HS-5 (cell line): ENCODE data around the gene PARD3.

Source experiments
- DNase-seq: peaks from one replicate; pipeline ENCODE4 v3.0.0-alpha.2; 2012; ENCODE audit warnings: low read depth

PARD3 gene

DNA sequence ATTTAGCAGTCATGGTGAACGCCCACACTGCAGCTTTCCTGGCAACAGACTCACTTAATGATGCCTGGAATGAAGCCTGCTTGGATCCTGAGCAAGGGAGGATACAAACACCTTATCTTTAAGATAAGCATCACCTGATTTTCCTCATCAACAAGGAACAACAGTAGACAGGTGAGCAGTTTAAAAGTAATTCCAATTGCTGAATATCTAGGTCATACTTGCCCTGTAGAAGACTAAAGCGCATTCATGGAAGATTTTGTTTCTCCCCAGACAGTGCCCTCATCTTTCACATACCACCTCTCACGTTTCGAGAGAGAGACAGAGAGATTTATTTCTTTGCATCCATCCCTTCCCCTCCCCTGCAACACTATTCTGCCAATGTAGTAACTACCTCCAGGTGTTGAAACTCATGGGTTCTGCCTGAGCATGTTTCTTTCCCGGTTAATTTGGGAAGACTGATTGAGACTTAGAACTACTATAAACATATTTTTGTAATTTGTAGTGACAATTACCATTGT is 660.7 kb downstream of the PARD3 start:
- DNase-seq: no peak

DNA sequence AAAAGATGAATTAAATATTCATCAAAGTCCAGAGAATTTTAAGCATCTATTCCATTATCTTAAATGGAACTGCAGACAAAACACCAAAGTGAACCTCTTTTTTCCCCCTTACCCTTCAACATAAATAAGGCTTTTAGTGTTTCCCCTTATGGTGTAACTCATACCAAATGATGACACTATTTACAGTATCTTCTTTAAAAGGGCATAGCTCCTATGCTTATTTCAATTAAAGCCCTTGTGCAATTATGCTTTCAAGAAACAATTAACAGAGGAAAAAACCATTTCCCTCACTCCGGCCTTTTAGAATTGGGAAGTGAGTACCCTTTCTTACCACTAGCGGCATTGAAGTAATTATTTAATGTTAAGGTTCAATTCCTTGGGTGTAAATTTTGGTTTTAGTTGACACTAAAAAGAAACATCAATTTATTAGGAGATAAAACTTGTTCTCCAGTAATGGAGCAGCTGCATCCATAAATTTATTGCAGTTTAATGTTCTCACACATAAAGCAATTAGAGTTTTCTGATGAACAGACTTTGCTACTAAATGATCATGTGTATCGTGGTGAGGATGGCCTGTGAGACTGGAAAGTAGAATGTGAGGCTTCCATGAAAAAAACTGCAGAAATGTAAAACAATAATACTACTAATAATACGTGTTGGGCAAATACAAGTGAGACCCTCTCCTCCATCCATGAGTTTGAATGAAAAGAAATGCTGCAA is 661.3 kb downstream of the PARD3 start:
- DNase-seq: no peak

DNA sequence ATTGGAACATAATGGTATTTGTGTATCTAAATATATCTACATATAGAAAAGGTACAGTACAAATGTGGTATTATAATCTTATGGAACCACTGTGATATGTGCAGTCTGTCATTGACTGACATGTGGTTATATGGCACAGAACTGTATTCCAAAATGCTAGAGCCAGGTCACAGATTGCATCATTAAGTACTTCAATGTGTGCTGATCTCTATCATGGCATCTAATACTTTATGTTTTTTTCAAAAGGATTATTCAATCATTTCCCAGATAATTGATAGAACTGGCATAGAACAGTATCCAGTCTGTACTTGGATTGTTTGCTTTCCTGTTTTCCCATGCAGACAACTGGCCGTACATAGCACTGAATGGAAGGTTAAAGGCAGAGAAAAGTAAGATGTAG is 662.7 kb downstream of the PARD3 start:
- no peak for DNase-seq

DNA sequence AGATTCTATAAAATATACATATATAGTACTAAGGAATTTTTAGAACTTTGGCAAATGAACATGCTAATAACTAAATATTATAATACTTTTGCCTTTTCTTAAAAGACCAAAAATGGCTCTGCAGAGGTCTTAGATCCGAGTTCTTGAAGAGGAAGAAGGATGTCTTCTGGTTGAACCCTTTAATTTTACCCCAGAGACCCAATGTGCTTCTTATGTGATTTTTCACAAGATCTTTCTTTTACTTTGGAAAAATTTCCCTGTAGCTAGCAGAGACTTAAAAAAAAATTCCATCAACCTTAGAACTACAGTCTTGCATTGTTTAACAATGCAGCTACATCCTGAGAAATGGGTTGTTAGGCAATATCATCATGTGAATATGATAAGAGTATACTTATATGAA is 663.2 kb downstream of the PARD3 start:
- no peak for DNase-seq

DNA sequence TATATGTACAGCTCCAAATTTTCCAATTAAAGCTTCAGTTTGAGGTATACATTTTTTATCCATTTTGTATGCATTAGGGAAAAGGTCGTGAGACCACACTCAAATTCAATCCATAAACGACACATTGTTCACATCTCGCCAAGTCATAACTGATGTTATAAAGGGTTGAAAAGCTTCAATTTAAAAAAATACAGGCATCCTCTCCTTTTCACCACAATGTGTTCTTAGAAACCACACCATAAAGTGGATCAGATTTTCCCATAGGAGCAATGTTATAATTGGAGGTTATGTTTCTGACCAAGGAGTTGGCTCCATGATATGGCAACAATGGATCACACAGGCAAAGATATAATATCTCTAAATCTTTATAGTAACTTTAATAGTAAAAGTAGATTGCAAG is 663.6 kb downstream of the PARD3 start:
- DNase-seq: no peak

DNA sequence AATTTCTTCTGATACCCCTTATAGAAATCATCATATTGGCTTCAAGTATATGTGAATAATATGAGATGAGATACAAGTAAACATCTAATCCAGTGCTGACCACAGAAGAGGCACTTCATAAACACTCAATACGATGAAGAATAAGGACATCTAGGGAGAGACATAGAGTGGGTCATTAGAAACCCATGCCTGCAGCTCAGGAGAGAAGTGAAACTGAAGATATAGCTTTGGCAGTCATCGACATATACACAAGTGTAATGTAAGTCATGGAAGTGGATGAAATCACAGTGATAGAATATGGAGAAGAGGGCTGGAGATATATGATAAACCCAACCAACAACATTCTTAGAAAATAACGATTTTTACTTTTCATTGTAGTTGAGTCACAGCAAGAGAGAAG is 665.0 kb downstream of the PARD3 start:
- no peak for DNase-seq

DNA sequence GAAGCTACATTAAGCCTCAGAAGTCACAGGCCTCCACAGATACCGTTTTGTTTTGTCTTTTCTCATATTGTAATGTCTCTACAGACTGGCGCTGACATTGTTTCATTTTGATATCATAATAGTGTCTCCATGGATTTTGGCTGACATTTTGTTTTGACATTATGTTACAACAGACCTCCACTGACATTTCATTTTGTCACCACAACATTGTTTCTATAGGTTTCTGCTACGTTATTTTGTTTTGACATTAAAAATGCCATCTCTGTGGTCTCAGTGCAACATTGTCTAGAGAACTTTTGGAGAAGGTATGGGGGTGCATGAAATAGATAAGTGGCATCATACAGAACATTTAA is 666.8 kb downstream of the PARD3 start:
- no peak for DNase-seq

DNA sequence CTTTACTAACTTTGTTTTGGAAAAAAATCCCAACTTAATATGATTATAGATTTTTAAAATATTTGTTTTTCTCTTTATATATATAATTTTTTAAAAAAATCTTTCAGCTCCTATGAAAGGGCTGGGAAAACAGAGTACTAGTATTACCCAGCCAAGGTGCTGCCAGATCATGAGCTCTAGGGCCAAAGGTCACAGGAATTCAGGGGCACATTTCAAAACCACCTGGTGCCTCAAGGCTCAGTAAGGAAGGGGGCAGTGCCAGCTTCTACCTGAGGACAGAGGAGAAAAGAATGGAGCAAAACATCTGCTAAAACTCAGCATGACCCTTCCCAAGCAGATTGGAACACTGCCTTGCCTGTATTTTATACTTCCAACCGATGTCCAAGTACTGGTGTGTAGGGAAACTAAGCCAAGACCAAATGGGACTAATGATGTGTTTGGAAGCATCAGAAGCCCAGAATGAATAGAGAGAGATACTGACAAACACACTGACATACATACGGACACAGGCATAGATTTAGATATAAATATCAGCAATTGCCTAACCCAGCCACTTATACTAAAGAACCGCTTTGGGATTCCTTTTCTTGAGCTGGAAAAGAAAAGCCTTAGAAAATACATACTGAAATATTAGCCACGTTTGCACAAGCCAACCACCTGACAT is 667.3 kb downstream of the PARD3 start:
- no peak for DNase-seq

DNA sequence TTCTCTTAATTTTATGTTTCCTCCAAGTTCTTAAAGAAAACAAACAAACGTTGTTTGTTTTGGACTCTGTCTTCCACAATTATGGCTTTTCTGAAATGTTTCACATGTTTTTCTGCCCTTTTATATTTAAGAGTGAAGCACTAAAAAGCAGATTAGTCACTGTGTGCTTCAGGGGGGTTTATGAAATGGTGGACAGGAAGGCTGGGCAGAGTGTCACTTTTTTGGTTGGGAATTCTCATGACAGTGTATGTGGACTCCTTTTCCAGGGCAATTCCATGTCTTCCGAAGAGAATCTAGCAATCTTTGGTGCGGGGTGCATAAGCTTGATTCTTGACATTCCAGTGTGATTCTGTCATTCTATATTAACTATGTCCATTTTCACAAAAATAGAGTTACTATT is 669.4 kb downstream of the PARD3 start:
- DNase-seq: no peak

DNA sequence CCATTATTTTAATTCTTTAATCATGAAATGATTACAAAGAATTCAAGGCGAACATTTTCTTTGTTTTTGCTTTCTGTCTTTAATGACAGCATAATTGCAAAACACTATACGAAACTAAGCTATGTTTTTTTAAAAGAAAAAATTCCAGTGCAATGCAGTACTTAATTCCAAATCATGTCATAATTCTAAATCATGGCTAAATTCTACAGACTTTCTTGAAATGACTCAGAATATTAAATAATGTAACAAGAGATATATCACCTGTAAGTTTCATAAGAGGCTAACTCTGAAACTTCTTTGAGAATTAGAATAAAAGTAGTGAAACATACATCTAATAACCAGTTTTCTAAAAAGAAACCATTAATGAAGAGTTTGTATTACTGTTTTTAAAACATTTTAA is 671.6 kb downstream of the PARD3 start:
- DNase-seq: no peak

DNA sequence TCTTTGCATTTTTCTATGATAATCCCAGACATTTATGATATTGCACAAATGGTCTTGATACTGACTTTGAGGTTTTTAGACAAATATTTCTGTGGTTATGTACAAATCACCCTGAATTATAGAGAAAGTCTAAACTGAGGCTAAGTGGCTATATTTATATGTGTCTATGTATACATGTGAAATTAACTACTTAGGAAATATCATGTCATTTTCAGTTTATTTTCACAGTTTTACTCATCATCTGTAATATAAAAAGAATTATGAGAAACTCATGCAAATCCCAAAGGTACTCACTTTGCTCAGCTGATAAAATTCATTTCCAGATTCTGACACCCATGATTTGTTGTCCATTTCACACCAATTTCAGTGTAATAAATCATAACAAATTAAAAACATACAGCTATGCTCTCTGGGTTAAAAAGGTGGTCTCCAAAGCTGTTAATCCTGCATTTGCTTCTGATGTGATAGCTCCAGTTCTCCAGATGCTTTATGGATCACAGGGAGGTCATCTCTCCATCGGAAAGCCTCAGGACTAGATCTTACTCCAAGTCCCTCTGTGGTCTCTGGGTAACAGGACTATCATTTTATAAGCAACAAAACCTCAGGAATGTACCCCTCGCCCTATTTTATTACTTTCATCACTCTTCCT is 673.9 kb downstream of the PARD3 start:
- DNase-seq: no peak

DNA sequence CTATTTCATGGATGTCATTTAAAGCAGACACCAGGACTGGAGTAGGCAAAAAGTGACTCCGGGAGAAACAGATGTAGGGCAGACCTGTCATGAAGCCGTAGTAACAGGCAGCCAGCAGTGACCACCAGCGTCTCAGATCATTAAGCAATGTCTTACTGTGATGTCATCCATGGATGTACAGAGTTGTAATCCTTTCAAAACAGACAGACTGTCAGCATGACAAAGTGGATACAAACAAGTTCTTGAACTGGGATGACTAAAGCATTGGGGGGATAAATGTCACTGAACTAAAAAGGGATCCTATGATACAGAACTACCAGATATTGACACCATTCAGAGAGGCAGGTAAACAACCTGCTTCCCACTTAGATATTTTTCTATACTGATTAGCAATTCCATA is 675.5 kb downstream of the PARD3 start:
- no peak for DNase-seq

DNA sequence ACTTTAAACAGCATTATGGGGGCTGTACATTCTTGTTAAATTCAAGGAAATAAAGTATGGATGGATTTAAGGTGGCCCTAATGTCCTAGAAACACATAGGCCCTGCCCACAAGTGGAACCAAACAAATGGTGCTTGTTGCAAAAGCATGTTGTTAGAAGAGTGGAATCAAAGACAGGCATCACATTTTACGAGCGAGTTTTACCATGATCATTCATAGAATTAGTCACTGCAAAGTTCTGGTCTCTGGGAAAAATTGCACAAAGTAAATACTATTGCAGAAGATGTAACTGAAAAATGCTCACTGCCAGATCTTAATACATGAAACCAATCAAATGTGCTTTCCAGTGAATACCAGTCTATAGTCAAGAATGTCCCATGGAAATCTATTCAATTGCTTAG is 677.1 kb downstream of the PARD3 start:
- no peak for DNase-seq

DNA sequence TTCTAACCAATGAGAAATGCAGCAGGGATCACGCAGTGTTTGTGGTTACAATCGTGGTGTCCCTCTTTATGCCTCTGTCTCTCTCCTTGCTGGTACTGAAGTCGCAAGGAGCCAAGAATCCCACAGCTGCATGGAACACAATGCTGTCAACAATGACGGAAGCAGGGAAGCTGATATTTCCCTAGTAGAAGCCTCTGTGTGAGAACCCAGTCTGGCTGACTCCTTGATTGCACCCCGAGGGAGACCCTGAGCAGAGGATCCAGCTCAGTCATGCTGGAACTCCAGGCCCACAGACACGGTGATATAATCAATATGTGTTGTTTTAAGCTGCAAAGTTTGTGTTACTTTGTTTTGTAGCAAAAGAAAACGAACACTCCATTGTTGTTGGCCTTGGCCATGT is 677.9 kb downstream of the PARD3 start:
- DNase-seq: no peak

DNA sequence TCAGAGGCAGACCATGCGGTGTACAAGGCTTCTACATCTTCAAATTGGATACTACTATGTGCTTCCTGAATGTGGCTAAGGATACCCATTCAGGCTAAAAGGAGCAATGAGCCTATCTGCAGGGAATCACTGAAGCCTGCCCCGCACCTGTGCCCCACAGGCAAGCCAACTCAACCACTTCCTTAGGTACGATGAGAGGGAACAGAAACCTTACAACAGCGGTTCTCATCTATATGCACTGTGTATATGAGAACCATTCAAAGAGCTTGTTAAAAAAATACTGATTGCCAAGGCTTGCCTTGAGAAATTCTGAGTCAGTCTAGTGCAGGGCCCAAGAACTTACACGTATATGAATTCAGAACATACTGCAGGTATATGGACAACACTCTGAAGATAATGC is 679.6 kb downstream of the PARD3 start:
- no peak for DNase-seq

DNA sequence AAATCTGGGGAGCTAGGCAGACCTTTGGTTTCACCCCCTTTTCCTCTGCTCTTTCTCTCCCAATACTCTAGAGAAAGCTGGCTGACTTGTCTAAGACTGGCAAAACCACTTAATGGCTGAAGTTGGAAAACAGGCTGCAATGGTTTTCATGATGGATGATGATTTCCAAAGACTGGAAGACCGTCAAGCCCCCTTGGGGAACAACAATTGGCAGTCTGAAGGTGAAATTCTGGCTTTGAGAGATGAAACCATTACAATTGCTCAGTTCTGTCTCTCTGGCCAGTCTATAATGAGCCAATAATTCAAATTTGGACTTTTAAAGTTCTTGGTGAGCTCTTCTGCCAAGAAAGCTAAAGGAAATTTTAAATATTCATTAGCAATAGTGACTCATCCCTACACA is 680.5 kb downstream of the PARD3 start:
- no peak for DNase-seq

DNA sequence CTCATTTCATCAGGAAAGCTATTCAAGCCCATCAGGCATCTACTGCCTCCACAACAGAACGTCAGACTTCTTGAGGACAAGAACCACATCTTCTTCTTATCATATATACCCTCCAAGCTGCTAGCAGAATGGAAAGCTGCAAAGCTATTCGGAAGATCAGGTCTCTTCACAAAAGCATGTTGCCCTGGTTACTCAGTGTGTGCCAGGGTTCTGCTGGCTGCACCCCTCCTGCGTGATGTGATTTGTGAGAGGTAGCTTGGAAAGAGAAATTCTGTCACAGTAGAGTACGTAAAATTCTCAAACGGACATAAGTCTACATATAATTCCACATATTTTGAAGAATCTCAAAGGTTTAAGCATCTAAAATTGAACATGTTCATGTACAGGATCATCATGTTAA is 681.7 kb downstream of the PARD3 start:
- no peak for DNase-seq

DNA sequence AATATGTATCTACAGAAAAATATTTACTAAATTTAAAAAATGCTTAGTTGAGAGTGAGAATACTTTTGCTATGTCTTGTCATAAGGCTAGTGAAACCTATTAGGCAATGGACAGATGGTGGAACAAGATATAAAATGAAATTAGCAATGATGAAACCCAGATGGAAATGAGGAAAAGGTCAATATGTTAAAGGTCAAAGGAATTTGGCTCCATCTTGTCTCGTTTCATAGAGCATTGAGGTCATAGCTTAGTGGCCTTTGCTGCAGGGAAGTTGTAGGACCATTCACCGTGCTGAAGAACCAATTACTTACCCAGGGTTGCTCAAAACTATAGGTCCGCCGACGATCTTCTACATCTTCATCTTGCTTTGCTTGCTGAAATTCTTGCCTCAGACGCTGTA is 683.9 kb downstream of the PARD3 start:
- DNase-seq: no peak

DNA sequence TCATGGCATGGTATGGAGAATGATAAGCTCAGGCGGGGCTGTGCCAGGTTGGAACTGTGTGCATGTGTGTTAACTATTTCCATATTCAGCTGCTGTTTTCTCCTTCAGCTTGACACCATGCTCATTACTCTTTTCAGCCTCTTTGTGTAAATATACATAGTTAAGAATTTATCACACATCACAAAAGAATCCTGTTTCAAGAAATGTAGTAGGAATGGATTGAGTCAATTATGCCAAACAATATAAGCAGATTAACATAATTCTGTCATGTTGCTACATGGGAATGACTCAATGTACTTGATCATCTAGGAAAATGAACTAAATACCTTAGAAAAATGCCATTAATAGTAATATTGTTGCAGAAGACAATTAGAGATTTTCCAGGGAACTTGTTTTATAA is 687.4 kb downstream of the PARD3 start:
- no peak for DNase-seq

DNA sequence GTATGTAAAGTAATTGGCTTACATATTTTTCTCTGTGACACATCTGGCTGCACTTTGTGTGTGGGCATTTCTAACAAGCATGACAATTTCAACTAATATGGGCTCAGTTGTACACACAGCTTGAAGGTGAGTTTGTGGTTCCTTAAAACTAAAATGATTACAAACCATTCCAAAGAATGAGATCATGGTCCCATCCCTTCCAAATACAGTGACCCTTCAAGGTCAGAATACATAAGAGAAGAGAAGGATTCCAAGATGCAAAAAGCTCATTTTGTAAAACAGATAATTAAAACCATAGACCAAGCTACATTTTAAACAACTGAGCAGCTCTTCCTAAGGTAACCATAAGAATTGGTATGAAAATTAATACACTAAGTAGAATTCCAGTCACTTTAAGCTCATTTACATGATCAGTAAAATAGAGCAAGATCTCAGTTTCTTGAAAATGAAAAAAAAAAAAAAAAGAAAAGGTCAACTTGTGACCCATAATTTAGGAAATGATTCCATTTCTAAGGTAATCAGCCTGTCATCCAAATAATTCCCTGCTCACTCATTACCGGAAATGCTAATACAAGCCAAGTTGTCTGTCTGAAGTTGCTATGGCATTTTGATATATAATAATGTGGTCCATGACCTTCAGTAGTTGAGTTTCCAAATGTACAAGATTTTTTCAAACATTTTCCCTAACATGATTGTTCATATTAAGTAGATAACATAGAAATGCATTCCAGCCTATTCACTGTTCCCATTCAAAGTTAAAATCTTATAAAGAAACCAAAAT is 688.5 kb downstream of the PARD3 start:
- DNase-seq: no peak

DNA sequence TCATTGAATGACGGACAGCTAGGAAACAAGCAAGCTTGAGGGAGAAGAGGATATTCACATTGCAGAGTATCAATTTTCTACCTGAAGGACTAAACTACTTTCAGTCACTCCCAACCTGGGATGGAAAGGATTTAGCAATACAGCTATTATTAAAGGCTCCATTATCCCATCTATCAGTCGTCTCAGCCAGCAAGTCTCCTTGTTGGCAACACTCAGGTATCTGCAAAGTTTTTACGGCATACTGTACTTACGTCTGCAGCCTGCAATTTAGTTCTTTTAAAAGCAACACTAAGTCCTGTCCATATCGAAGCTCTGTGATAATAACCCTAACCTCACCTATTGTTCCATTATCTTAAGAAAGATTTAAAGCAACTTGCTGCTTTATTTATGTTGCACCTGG is 689.4 kb downstream of the PARD3 start:
- DNase-seq: no peak

DNA sequence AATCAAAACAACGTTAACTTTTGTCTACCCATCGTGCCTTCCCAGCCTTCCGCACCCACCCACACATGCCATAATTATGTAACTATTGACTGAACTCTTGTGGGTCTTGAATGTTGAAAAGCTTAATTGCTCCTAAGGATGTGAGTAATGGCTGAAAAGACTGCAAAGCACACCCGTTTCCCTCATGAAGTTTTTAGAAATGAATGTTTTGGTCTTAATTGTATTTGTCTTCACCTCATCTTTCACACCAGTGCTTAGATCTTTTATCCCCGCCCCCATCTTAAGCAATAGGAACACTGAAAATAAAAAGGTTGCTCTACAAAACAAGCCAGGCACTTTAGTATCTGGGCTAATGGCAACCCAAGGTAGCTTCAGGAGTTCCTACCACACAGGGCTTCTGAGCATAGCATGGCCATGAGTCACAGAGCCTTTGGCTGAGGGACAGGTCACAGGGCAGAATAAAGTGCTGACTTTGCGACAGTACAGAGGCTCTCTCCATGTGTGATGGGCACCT is 690.5 kb downstream of the PARD3 start:
- peak; percentile 34 for DNase-seq
